Measurements from ENCODE around the gene RCCD1. TPM values are rescaled to one million over a fixed set of nuclear protein-coding genes. Genes with fewer than 3 reads are reported as not detected.

The RCCD1 gene
- total and polyA plus RNA-seq, 9 of the 15 experiments (the other 6 are each of a cell fraction or from before 2014, with no cell fraction given): 11.1 to 51.4 (median 24.7) TPM

DNA sequence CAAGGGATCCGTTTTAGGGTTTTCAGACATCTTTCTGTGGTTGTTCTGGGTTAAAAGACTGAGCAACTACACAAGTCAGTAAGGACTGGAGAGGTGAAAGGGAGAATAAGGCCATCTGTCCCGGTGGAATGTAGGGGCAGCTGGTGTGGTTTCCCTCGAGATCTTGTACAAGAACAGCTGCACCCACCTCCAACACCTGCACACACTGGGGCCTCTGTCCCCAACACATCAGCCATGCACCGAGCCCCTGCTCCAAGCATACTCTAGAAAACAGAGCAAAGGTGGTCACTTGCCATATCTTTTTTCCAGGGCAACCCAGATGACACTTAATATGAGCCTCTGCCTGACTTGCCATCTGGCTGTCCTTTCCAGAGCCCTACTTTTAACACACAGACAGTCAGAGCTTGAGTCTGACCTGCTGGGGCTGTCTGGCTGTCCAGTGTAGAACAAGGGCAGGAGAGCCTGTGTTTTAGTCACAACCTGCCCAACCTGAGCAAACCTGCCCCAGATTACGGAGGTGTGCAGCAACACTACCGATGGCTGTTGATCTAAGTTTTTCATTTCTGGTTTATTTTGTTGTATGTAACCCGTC is 39.4 kb upstream of the RCCD1 start (continued):
- TF ChIP-seq, protein P1, sequence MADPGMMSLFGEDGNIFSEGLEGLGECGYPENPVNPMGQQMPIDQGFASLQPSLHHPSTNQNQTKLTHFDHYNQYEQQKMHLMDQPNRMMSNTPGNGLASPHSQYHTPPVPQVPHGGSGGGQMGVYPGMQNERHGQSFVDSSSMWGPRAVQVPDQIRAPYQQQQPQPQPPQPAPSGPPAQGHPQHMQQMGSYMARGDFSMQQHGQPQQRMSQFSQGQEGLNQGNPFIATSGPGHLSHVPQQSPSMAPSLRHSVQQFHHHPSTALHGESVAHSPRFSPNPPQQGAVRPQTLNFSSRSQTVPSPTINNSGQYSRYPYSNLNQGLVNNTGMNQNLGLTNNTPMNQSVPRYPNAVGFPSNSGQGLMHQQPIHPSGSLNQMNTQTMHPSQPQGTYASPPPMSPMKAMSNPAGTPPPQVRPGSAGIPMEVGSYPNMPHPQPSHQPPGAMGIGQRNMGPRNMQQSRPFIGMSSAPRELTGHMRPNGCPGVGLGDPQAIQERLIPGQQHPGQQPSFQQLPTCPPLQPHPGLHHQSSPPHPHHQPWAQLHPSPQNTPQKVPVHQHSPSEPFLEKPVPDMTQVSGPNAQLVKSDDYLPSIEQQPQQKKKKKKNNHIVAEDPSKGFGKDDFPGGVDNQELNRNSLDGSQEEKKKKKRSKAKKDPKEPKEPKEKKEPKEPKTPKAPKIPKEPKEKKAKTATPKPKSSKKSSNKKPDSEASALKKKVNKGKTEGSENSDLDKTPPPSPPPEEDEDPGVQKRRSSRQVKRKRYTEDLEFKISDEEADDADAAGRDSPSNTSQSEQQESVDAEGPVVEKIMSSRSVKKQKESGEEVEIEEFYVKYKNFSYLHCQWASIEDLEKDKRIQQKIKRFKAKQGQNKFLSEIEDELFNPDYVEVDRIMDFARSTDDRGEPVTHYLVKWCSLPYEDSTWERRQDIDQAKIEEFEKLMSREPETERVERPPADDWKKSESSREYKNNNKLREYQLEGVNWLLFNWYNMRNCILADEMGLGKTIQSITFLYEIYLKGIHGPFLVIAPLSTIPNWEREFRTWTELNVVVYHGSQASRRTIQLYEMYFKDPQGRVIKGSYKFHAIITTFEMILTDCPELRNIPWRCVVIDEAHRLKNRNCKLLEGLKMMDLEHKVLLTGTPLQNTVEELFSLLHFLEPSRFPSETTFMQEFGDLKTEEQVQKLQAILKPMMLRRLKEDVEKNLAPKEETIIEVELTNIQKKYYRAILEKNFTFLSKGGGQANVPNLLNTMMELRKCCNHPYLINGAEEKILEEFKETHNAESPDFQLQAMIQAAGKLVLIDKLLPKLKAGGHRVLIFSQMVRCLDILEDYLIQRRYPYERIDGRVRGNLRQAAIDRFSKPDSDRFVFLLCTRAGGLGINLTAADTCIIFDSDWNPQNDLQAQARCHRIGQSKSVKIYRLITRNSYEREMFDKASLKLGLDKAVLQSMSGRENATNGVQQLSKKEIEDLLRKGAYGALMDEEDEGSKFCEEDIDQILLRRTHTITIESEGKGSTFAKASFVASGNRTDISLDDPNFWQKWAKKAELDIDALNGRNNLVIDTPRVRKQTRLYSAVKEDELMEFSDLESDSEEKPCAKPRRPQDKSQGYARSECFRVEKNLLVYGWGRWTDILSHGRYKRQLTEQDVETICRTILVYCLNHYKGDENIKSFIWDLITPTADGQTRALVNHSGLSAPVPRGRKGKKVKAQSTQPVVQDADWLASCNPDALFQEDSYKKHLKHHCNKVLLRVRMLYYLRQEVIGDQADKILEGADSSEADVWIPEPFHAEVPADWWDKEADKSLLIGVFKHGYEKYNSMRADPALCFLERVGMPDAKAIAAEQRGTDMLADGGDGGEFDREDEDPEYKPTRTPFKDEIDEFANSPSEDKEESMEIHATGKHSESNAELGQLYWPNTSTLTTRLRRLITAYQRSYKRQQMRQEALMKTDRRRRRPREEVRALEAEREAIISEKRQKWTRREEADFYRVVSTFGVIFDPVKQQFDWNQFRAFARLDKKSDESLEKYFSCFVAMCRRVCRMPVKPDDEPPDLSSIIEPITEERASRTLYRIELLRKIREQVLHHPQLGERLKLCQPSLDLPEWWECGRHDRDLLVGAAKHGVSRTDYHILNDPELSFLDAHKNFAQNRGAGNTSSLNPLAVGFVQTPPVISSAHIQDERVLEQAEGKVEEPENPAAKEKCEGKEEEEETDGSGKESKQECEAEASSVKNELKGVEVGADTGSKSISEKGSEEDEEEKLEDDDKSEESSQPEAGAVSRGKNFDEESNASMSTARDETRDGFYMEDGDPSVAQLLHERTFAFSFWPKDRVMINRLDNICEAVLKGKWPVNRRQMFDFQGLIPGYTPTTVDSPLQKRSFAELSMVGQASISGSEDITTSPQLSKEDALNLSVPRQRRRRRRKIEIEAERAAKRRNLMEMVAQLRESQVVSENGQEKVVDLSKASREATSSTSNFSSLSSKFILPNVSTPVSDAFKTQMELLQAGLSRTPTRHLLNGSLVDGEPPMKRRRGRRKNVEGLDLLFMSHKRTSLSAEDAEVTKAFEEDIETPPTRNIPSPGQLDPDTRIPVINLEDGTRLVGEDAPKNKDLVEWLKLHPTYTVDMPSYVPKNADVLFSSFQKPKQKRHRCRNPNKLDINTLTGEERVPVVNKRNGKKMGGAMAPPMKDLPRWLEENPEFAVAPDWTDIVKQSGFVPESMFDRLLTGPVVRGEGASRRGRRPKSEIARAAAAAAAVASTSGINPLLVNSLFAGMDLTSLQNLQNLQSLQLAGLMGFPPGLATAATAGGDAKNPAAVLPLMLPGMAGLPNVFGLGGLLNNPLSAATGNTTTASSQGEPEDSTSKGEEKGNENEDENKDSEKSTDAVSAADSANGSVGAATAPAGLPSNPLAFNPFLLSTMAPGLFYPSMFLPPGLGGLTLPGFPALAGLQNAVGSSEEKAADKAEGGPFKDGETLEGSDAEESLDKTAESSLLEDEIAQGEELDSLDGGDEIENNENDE (IDR thresholded peaks at IDR 0.05; ENCODE audit: low read depth, low read length): no peak
- TF ChIP-seq NR4A1 (CRISPR knock-in tag; IDR thresholded peaks at IDR 0.05): no peak
- TF ChIP-seq NR4A1 (tag; IDR thresholded peaks at IDR 0.05): no peak
- no peak for TF ChIP-seq PTBP1 (IDR thresholded peaks at IDR 0.05; ENCODE audit: low read depth, low read length)
- TF ChIP-seq ZKSCAN8 (CRISPR knock-in tag; IDR thresholded peaks at IDR 0.05): no peak
- TF ChIP-seq, protein P2, sequence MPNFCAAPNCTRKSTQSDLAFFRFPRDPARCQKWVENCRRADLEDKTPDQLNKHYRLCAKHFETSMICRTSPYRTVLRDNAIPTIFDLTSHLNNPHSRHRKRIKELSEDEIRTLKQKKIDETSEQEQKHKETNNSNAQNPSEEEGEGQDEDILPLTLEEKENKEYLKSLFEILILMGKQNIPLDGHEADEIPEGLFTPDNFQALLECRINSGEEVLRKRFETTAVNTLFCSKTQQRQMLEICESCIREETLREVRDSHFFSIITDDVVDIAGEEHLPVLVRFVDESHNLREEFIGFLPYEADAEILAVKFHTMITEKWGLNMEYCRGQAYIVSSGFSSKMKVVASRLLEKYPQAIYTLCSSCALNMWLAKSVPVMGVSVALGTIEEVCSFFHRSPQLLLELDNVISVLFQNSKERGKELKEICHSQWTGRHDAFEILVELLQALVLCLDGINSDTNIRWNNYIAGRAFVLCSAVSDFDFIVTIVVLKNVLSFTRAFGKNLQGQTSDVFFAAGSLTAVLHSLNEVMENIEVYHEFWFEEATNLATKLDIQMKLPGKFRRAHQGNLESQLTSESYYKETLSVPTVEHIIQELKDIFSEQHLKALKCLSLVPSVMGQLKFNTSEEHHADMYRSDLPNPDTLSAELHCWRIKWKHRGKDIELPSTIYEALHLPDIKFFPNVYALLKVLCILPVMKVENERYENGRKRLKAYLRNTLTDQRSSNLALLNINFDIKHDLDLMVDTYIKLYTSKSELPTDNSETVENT (CRISPR knock-in tag; IDR thresholded peaks at IDR 0.05): no peak
- 0 out of 2 replicates have a peak, but pooled peaks have one; percentile 6 for TF ChIP-seq ZNF766 (CRISPR knock-in tag; conservative IDR thresholded peaks at IDR 0.05)
- no peak for TF ChIP-seq GATAD2B (IDR thresholded peaks at IDR 0.05; ENCODE audit: borderline replicate concordance)
- no peak for TF ChIP-seq ZNF274 (IDR thresholded peaks at IDR 0.05; ENCODE audit: borderline replicate concordance, low read depth, low read length)
- TF ChIP-seq RNF2 (IDR thresholded peaks at IDR 0.05): no peak
- TF ChIP-seq, protein P3, sequence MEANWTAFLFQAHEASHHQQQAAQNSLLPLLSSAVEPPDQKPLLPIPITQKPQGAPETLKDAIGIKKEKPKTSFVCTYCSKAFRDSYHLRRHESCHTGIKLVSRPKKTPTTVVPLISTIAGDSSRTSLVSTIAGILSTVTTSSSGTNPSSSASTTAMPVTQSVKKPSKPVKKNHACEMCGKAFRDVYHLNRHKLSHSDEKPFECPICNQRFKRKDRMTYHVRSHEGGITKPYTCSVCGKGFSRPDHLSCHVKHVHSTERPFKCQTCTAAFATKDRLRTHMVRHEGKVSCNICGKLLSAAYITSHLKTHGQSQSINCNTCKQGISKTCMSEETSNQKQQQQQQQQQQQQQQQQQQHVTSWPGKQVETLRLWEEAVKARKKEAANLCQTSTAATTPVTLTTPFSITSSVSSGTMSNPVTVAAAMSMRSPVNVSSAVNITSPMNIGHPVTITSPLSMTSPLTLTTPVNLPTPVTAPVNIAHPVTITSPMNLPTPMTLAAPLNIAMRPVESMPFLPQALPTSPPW (CRISPR knock-in tag; IDR thresholded peaks at IDR 0.05): no peak
- TF ChIP-seq SPI1 (IDR thresholded peaks at IDR 0.05; ENCODE audit: borderline replicate concordance, low read depth, low read length): no peak

All from K562 (cell line).